Choroid plexus epithelial cell (primary cell): ENCODE data around the gene APLN.

Source experiments
- DNase-seq: peaks from one replicate; pipeline ENCODE4 v3.0.0-alpha.2; 2010; ENCODE audit warnings: low read depth
- H3K4me3 ChIP-seq: 2 replicates; pipeline ENCODE4 v1.5.1; 2011; ENCODE audit warnings: low read depth, mild to moderate bottlenecking, control low read depth, low read length, moderate library complexity
- TF ChIP-seq, protein P1 (sequence below): conservative IDR thresholded peaks from 2 replicates; pipeline ENCODE4 v1.5.1; 2011; ENCODE audit warnings: low read depth, mild to moderate bottlenecking, control low read depth, inconsistent platforms, low read length, moderate library complexity

APLN gene, protein sequence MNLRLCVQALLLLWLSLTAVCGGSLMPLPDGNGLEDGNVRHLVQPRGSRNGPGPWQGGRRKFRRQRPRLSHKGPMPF

DNA sequence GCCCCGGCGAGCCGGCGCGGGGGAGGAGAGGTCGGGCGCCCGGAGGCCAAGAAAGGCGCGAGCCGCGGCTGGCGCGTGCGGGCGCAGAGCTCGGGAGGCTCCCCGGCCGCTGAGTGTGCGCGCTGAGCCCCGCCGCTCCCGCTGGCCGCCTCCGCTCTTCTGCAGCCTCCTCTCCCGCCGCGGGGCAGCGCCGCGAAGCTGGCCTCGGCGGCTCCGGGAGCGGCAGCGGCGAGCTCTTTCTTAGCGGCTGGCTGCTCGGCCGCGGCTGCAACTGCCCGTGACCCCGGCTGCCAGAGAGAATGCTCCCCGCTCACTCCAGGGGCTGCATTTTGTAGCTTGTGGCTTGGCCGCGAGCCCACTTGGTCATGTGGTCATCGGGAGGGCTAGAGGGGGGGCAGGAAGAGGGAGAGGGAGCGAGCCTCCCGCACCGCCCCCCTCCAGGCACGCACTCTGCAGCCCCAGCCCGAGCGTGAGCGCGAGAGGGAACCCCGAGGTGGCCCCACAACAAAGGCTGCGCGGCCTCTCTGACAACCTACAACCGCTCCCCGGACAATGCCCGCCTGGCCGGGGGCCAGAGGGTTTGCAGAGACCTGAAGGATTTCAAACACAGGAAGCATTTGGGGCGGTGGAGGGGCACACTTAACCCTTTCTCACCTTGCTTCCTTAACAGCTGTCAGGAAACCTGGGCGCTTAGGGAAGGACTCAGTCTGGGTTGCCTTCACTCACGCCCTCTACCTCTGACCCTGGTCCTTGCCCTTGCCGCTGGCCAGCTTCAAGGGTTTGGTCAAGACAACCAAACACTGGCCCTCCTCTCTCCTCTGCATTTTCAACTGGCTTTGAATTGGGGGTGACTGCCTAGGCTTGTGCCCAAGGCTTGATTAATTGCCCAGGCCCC, at the start of gene APLN:
Gene APLN (minus strand): TSS at position 305 of the 895 bp plus-strand sequence. CDS start 326 bp downstream, outside the sequence.
- DNase-seq: peak; percentile 70
- peak within 1 kb of the TSS; percentile 44 for H3K4me3 ChIP-seq

DNA sequence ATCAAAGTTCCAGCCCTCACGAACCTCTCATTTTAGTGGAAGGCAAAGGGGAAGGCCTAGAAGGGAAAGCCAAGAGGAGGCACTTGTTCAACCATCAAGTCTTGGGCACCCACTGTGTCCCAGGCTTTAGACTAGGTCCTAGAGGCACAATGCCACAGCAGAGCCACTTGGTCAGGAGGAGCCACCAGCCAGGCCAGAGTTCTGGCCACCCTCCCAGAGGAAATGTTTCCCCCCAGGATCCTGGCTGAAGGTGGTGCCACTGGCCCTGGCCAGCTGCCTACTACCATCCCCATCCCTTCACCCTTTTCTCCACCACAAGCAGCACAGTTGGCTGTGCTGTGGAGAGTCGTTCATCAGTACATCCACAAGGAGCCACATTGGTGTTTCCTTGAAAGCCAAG, 49.7 kb upstream of the APLN start:
- TF ChIP-seq, protein P1, sequence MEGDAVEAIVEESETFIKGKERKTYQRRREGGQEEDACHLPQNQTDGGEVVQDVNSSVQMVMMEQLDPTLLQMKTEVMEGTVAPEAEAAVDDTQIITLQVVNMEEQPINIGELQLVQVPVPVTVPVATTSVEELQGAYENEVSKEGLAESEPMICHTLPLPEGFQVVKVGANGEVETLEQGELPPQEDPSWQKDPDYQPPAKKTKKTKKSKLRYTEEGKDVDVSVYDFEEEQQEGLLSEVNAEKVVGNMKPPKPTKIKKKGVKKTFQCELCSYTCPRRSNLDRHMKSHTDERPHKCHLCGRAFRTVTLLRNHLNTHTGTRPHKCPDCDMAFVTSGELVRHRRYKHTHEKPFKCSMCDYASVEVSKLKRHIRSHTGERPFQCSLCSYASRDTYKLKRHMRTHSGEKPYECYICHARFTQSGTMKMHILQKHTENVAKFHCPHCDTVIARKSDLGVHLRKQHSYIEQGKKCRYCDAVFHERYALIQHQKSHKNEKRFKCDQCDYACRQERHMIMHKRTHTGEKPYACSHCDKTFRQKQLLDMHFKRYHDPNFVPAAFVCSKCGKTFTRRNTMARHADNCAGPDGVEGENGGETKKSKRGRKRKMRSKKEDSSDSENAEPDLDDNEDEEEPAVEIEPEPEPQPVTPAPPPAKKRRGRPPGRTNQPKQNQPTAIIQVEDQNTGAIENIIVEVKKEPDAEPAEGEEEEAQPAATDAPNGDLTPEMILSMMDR: no peak
- DNase-seq: no peak
- no peak overlapping the region for H3K4me3 ChIP-seq

More for the DNA sequence above, at the start of gene APLN:
- TF ChIP-seq, protein P1: no peak

DNA sequence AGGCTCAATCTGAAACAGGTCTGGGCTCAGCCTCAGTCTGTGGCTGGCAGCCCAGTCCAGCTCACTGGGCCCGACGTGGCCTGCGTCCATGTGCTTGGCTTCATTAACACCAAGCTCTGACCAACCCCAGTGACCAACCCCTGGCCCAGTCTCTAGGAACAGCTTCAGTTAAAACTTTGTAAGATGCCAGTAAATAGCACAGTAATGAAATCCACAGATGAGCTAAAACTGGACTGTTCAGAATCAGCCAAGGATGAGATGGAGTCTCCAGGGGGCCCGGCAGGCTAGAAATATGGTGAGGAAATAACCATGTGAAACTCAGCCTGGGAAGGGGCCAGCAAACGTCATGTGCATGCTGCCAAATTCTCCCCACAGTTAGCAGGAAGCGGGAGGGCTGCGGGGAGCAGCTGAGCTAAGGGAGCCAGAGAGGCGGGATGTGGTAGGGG, 46.9 kb upstream of the APLN start:
- DNase-seq: peak; percentile 75
- TF ChIP-seq, protein P1: no peak
- no peak overlapping the region for H3K4me3 ChIP-seq

DNA sequence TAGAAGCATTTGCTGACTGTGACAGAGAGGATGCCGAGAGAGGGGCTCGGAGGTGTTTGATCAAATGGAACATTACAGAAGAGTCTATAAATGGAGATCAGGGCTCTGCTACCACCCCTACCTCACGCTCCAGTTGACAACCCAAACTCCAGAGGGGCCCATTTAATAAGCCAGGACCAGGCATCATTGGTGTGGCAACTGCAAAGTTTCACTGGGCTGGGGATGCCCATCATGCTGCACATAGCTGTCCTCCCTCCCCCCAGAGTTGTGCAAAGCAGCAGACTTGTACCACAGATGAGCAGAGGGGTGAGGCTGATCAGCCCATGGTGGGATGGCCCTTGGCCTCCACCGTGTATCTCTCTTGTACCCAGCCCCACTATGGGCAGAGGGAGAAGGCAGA, 45.8 kb upstream of the APLN start:
- no peak overlapping the region for H3K4me3 ChIP-seq
- DNase-seq: no peak
- TF ChIP-seq, protein P1: no peak

DNA sequence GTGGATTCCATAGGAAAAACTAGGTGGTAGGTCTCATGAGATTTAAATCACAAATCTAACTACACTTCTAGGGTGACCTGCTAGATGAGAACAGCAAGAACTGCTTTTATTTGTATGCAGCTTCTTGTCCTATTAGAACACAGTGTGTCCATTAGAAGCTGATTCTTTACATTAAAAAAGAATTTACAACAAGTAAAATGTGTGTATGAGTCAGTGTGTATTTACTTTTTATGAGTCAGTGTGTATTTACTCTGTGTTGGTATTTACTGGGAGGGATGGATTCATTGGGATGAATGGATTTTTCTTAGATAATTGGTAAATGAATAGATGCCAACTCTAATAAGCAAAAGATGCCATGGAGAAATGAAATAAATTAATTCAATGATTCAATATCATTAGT, 43.4 kb upstream of the APLN start:
- TF ChIP-seq, protein P1: no peak
- H3K4me3 ChIP-seq: no peak overlapping the region

DNA sequence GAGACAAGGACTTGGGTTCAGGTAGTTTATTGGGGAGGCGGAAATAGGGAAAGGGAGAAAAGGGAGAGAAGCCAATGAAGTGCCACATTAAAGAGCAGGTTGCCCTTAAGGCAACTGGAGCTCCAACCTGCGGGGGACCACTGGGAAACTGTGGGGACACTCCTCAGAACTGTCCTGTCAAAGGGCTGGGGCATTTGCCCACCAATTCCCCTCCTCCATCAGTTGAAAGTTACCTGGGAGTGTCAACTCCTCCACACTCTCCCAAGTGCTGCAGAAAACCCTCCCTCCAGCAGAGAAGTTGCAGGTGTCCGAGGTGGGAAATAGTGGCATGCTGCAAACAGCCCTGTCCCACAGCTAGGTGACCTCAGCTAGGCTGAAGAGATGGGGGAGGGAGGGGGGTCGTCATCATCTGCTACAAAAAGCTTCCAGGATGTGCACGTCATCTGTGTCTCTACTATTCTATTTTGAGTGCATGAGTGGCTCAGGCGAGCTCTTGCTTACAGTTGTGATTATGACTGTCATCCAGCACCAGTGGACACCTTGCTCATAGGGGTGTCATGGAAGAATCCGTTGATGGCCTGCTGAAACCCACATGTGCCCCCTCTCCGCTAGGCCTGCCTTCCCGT, 42.6 kb upstream of the APLN start:
- TF ChIP-seq, protein P1: no peak
- no peak for DNase-seq

More for the DNA sequence above, 43.4 kb upstream of the APLN start:
- no peak for DNase-seq

More for the DNA sequence above, 42.6 kb upstream of the APLN start:
- no peak overlapping the region for H3K4me3 ChIP-seq
